ENCODE data around the gene PPFIBP2.

DNA sequence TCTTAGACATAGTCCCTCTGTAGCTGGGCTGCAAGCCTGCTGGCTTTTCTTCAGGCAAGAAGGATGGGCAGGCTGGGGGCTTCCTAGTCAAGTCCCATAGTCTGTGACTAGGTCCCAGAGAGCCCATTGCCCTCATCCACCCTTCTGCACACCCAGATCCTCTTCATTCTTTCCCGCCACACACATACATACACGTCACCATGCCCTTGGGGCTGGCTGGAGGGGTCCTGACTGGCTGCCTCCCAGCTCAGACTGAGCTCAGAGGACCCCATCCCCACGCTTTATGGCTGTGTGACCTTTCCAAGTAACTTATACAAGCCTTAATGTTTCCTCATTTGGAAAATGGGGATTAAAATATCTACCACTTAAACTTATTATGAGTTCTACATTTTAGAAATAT is 13.5 kb upstream of the PPFIBP2 start:
- no peak for TF ChIP-seq EZH2 (IDR thresholded peaks at IDR 0.05; ENCODE audit: insufficient read depth, low read length)
- TF ChIP-seq, protein P1, sequence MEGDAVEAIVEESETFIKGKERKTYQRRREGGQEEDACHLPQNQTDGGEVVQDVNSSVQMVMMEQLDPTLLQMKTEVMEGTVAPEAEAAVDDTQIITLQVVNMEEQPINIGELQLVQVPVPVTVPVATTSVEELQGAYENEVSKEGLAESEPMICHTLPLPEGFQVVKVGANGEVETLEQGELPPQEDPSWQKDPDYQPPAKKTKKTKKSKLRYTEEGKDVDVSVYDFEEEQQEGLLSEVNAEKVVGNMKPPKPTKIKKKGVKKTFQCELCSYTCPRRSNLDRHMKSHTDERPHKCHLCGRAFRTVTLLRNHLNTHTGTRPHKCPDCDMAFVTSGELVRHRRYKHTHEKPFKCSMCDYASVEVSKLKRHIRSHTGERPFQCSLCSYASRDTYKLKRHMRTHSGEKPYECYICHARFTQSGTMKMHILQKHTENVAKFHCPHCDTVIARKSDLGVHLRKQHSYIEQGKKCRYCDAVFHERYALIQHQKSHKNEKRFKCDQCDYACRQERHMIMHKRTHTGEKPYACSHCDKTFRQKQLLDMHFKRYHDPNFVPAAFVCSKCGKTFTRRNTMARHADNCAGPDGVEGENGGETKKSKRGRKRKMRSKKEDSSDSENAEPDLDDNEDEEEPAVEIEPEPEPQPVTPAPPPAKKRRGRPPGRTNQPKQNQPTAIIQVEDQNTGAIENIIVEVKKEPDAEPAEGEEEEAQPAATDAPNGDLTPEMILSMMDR (IDR thresholded peaks at IDR 0.05; ENCODE audit: insufficient read depth, low read depth, low read length) = no peak
